ENCODE data around the gene SNX32. TPM values are rescaled to one million over a fixed set of nuclear protein-coding genes. Genes with fewer than 3 reads are reported as not detected.

Gene SNX32
- total RNA-seq, 2 experiments from 2014 or later, result 0.33 to 0.61 TPM

- H3K4me1 Mint-ChIP-seq (ENCODE audit: low read depth), result peaks cover 37% of the 10 kb centered on the region
- DNase-seq, result peak in 1 of 14 experiments; percentile 0
- H3K27me3 Mint-ChIP-seq, result no peaks in the 10 kb centered on the region
- ChIA-PET CTCF (interaction anchor here (1.1 to 3.5 kb wide), 4 partner anchors 9 to 91 kb away, joined by 3 to 37 read pairs (median 16); partner anchors contain the start of genes C11orf68, DRAP1 and MUS81), POLR2A (interaction anchor here (1.8 to 3.0 kb wide), 2 partner anchors 10 to 23 kb away, joined by 11 to 56 read pairs; partner anchors contain the start of genes CFL1 and MUS81)
- Histone ChIP-seq H3K27me3 (ENCODE audit: control insufficient read depth in 1 of 2, insufficient read depth in 2 of 2, low read length in 2 of 2) (no peaks in the 10 kb centered on the region), H3K27ac (ENCODE audit: low read depth in 1 of 2, low read length in 2 of 2) (no peak overlapping the region), H3K4me1 (ENCODE audit: insufficient read depth, low read length) (peaks cover 57% of the 10 kb centered on the region), H3K4me3 (ENCODE audit: low read length) (no peak overlapping the region), H3K9me3 (ENCODE audit: control insufficient read depth in 1 of 2, insufficient read depth in 1 of 2, low read length in 2 of 2) (no peaks in the 10 kb centered on the region), H3K36me3 (ENCODE audit: insufficient read depth, low read length) (peaks cover 35% of the 10 kb centered on the region)
- no peak for ATAC-seq (ENCODE audit: poor library complexity)
- no peak overlapping the region for H3K27ac Mint-ChIP-seq
- H3K4me3 Mint-ChIP-seq, result no peak overlapping the region
- intact Hi-C loops (cut with DNase I, micrococcal nuclease), result loop anchor here in 1 of 2 experiments (10.0 kb wide), 1 partner anchor 168 kb away; the partner anchor contains the start of gene KAT5
- H3K9me3 Mint-ChIP-seq, result no peaks in the 10 kb centered on the region
- TF ChIP-seq, protein P1, sequence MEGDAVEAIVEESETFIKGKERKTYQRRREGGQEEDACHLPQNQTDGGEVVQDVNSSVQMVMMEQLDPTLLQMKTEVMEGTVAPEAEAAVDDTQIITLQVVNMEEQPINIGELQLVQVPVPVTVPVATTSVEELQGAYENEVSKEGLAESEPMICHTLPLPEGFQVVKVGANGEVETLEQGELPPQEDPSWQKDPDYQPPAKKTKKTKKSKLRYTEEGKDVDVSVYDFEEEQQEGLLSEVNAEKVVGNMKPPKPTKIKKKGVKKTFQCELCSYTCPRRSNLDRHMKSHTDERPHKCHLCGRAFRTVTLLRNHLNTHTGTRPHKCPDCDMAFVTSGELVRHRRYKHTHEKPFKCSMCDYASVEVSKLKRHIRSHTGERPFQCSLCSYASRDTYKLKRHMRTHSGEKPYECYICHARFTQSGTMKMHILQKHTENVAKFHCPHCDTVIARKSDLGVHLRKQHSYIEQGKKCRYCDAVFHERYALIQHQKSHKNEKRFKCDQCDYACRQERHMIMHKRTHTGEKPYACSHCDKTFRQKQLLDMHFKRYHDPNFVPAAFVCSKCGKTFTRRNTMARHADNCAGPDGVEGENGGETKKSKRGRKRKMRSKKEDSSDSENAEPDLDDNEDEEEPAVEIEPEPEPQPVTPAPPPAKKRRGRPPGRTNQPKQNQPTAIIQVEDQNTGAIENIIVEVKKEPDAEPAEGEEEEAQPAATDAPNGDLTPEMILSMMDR (IDR thresholded peaks at IDR 0.05), result no peak
- H3K36me3 Mint-ChIP-seq (ENCODE audit: low read depth), result peaks cover 39% of the 10 kb centered on the region
Measured at GRCh38 chr11:65883058-65883761, 49.4 kb downstream of the SNX32 start.

DNA sequence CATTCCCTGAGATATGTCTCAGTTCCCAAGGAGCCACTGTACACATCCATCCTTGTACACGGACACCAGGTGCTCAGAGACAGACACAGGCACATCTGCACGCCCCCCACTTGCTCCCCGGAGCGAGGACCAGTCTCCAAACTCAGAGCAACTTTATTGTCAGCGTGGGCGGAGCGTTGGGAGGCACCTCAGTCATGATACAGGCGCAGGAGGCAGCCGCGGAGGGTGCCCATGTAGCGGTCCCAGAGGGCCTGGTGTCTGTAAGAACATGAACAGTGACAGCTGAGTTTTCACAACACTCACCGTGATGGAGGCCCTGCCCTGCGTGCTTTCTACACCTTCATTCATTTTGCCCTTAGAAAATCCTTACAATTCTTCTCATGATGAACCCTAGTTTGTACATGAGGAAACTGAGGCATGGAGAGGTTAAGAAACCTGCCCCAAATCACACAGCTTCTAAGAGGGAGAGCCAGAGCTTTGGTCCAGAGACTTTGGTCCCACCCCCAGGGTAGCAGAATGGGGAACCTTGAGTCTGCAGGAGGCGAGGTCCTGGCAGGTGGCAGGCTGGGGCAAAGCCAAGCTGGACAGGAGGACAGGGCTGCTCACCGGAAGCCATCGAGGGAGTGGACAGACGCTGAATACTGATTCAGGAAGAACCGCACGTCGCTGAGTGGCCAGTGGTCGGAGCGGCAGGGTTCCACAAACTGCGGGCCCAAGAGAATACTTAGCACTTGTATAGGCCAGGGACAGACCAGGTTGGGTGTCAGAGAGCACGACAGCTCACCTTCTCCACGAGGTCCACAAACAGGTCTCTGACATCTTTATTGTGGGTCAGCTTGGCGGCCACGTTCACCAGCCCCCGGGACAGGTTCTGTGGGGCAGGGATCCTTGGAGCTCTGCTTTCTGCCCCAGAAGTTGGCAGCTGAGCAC lies 50.3 kb downstream of the SNX32 start:
- DNase-seq, result no peak
- peaks cover 54% of the 10 kb centered on the region for H3K4me1 ChIP-seq (ENCODE audit: insufficient read depth, low read length)
- ATAC-seq (ENCODE audit: poor library complexity), result no peak

More for the DNA sequence above, 50.3 kb downstream of the SNX32 start:
- Mint-ChIP-seq H3K27ac (peak overlapping the region; percentile 75), H3K27me3 (no peaks in the 10 kb centered on the region), H3K4me3 (peak overlapping the region; percentile 84), H3K9me3 (no peaks in the 10 kb centered on the region), H3K36me3 (ENCODE audit: low read depth) (peaks cover 45% of the 10 kb centered on the region), H3K4me1 (ENCODE audit: low read depth) (peaks cover 45% of the 10 kb centered on the region)
- H3K27me3 ChIP-seq (ENCODE audit: control insufficient read depth in 1 of 2, insufficient read depth in 2 of 2, low read length in 2 of 2), result no peaks in the 10 kb centered on the region
- intact Hi-C loops (cut with DNase I, micrococcal nuclease), result loop anchor here (1.0 to 10.0 kb wide), 3 partner anchors 24 to 169 kb away; partner anchors contain the start of genes KAT5 (in 1 of the 2) and MUS81 (in 1 of the 2)
- no peak overlapping the region for H3K4me3 ChIP-seq (ENCODE audit: low read length)
- TF ChIP-seq, protein P1 (IDR thresholded peaks at IDR 0.05), result no peak
- CTCF ChIA-PET, result interaction anchor here (0.7 to 3.5 kb wide), 33 partner anchors 8 to 172 kb away, joined by 3 to 37 read pairs (median 5); partner anchors contain the start of genes BANF1, C11orf68, CFL1 and DRAP1
- H3K36me3 ChIP-seq (ENCODE audit: insufficient read depth, low read length), result peaks cover 35% of the 10 kb centered on the region
- H3K27ac ChIP-seq (ENCODE audit: low read depth in 1 of 2, low read length in 2 of 2), result no peak overlapping the region
- POLR2A ChIA-PET, result interaction anchor here (0.7 to 3.0 kb wide), 13 partner anchors 10 to 387 kb away, joined by 3 to 56 read pairs (median 6); partner anchors contain the start of genes BANF1, CFL1, EIF1AD and KAT5
- H3K9me3 ChIP-seq (ENCODE audit: control insufficient read depth in 1 of 2, insufficient read depth in 1 of 2, low read length in 2 of 2), result no peaks in the 10 kb centered on the region

Measured in CD4-positive, alpha-beta T cell (primary cell).